SK-N-MC (cell line): Measurements from ENCODE around the gene NKD1.

Source experiments
- DNase-seq: peaks from one replicate; pipeline ENCODE4 v3.0.0-alpha.2; 2011; ENCODE audit warnings: low read depth, low spot score
- H3K27ac ChIP-seq: fragments of 200-600 bp; sonication (generic); 2 replicates; pipeline ENCODE4 v1.5.1; 2016; ENCODE audit warnings: mixed run types
- H3K36me3 ChIP-seq: fragments of 200-600 bp; sonication (generic); 2 replicates; pipeline ENCODE4 v1.6.1; 2017; ENCODE audit warnings: antibody characterized with exemption, low read length, mixed read lengths; ENCODE audit not compliant: insufficient read depth
- H3K4me3 ChIP-seq: fragments of 200-600 bp; sonication (generic); 2 replicates; pipeline ENCODE4 v1.5.1; 2016
- H3K9ac ChIP-seq: fragments of 200-600 bp; sonication (generic); 2 replicates; pipeline ENCODE4 v1.8.0; 2017; ENCODE audit warnings: mixed run types, mixed read lengths; ENCODE audit not compliant: insufficient read length
- H3K9me3 ChIP-seq: fragments of 200-600 bp; sonication (generic); 2 replicates; pipeline ENCODE4 v1.6.1; 2017; ENCODE audit warnings: low read depth, mild to moderate bottlenecking, antibody characterized with exemption, low read length, moderate library complexity, mixed read lengths
- EZH2 ChIP-seq: fragments of 200-600 bp; sonication (generic); IDR thresholded peaks from one replicate; pipeline ENCODE4 v1.6.1; 2017; ENCODE audit warnings: antibody characterized with exemption
- FOXP2 ChIP-seq: optimal IDR thresholded peaks from 2 replicates; pipeline ENCODE3; 2011; ENCODE audit warnings: mild to moderate bottlenecking, moderate library complexity; ENCODE audit not compliant: insufficient read depth; ENCODE audit errors: extremely low read length, control extremely low read depth
- POLR2AphosphoS5 ChIP-seq: IDR thresholded peaks from 2 replicates; pipeline ENCODE4 v1.6.1; 2012; ENCODE audit warnings: mild to moderate bottlenecking, low read depth, low read length, borderline replicate concordance

Gene NKD1

DNA sequence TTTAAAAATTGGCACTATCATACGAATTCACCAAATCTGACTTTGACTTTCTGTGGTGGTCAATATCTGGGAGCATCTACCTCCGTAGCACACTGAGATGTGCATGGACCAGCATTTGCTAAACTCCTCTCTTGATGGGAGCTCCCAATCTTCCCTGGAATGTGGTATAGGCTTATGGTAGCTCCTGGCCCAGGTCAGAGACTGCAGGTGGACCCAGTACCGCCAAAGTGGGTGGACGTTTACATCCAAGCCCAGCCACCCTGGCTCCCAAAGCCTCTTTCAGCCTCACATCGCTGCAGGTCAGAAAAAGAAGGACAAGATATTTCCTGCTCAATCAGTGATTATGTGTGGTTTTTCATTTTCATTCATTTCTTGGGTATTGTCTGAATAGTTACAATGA, 43.1 kb upstream of the NKD1 start:
- Histone ChIP-seq H3K27ac (no peak overlapping the region), H3K4me3 (no peak overlapping the region), H3K36me3 (no peaks in the 10 kb centered on the region), H3K9me3 (no peaks in the 10 kb centered on the region), H3K9ac (no peak overlapping the region)
- DNase-seq = no peak
- TF ChIP-seq EZH2 = no peak
- no peak for TF ChIP-seq FOXP2
- no peak for TF ChIP-seq POLR2AphosphoS5

DNA sequence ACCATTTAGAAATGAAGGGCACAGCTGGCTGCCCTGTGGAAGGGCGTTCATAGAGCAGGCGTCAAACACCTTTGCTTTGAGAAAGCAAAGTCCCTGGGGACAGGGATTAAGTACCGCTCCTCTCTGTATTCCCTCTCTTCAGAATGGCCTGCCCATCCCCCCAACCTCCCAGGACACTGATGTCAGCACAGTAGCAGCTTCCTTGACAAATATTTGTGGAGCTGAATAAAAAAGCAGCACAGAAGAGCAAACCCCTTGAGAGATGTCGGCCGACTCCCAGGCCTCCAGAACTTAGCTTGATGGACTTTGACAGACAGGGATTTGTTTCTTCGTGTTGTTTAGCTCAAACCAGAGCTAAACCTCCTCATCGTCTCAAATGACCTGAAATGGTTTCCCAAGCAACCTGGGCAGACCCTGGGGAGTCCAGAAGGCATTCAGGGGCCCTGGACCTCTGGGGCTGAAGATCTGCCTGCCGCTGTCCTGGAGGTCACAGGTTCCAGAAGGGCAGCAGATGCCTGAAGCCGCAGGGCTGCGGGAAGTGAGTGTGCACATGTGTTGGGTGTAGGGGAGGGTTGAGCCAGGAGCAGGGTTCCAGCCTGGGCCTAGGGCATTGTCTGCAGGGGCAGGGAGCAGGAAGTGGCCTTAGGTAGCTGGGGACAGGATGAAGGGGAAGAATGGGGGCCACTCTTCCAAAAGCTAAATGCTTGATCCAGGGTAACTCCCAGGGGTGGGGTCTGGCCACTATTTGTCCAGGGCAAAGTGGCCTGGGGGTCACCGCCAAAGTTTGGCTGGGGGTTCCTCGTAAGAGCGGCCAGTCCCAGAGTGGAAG, 42.3 kb upstream of the NKD1 start:
- Histone ChIP-seq H3K9me3 (no peaks in the 10 kb centered on the region), H3K36me3 (no peaks in the 10 kb centered on the region), H3K9ac (no peak overlapping the region), H3K27ac (no peak overlapping the region), H3K4me3 (no peak overlapping the region)
- TF ChIP-seq EZH2 = no peak
- no peak for TF ChIP-seq POLR2AphosphoS5
- DNase-seq = no peak

DNA sequence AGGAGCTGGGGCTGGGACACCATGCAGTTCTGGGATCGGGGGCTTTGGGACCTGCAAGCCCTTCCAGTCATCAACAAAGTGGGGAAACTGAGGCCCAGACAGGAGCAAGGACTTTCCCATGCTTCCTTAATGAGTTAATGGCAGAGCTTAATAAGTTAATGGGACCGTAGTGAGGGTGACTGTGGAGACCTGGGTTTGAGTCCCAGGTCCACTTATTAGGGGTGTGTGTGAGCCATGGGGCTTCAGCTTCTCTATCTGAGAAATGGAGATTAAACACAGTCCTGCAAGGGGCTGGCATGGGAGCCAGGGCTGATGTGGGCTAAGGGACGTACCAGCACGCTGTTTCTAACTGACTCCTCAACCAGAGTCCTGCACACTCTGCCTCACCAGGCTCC, 41.7 kb upstream of the NKD1 start:
- Histone ChIP-seq H3K9me3 (no peaks in the 10 kb centered on the region), H3K27ac (no peak overlapping the region), H3K36me3 (no peaks in the 10 kb centered on the region), H3K9ac (no peak overlapping the region), H3K4me3 (no peak overlapping the region)
- no peak for DNase-seq
- no peak for TF ChIP-seq FOXP2
- no peak for TF ChIP-seq POLR2AphosphoS5
- TF ChIP-seq EZH2 = no peak

DNA sequence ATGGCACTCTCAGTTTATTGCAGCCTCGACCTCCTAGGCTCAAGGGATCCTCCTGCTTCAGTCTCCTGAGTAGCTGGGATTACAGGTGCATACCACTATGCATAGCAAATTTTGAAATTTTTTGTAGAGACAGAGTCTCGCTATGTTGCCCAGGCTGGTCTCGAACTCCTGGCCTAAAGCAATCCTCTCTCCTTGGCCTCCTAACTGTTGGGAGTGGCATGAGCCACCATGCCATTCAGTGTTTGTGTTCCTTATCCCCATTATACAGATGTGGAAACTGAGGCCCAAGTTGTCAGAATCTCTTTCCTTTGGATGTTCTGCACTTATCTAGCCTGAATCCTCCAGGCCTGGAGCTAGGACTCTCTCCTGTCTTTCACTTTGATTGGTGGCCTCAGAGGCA, 40.8 kb upstream of the NKD1 start:
- Histone ChIP-seq H3K36me3 (no peaks in the 10 kb centered on the region), H3K27ac (no peak overlapping the region), H3K9me3 (no peaks in the 10 kb centered on the region), H3K9ac (no peak overlapping the region), H3K4me3 (no peak overlapping the region)
- no peak for DNase-seq
- TF ChIP-seq FOXP2 (no peak), POLR2AphosphoS5 (no peak), EZH2 (no peak)

DNA sequence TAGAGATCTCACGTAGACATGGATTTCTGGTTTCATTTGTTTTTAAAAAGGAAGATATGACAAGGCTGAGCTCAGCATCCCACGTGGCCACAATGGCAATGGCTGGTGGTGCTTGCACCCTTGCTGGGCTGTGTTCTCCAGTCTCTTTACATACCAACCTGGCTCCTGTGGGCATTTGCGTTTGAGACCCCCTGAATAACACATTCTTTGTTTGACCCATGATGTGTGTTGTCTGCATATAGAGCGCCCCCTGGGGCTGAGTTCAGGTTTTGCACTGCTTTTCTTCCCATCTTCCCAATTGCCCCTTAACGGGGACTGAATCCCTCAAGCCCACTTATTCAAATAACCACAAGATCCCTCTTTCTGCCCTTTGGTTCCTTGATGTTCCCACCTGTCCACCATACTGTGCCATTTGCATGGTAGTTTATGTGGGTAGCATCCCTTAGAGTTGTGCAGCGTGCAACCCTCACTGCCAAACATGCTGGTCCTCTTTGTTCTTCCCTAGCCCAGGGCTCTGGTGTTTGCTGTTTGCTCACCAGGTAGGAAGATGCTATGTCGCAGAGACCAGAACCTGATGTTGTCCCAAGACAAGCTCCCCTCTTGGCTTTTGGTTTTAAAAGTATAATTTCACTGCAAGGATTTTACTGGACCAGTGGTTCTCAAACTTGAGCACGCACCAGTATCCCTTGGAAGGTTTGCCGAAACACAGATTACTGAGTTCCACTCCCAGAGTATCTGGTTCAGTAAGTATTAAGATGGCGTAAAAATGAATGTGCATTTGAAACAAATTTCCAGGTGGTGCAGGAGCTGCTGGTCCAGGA, 38.5 kb upstream of the NKD1 start:
- TF ChIP-seq POLR2AphosphoS5 (no peak), EZH2 (no peak), FOXP2 (no peak)
- Histone ChIP-seq H3K9me3 (no peaks in the 10 kb centered on the region), H3K27ac (no peak overlapping the region), H3K36me3 (no peaks in the 10 kb centered on the region), H3K4me3 (no peak overlapping the region), H3K9ac (no peak overlapping the region)
- no peak for DNase-seq

DNA sequence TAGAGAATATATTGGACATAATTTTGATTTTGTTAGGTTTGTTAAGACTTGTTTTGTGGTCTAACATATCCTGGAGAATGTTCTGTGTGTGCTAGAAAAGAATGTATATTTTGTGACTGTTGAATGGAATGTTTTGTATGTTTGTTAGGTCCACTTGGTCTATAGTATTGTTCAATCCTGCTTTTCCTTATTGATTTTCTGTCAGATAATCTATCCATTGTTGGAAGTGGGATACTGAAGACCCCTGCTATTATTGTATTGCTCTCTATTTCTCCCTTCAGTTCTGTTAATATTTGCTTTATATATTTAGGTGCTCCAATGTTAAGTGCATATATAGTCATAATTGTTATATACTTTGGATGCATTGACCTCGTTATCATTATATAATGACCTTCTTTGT, 33.0 kb upstream of the NKD1 start:
- TF ChIP-seq EZH2 = no peak
- Histone ChIP-seq H3K9me3 (no peaks in the 10 kb centered on the region), H3K9ac (no peak overlapping the region), H3K4me3 (no peak overlapping the region), H3K36me3 (no peaks in the 10 kb centered on the region), H3K27ac (no peak overlapping the region)
- no peak for DNase-seq

DNA sequence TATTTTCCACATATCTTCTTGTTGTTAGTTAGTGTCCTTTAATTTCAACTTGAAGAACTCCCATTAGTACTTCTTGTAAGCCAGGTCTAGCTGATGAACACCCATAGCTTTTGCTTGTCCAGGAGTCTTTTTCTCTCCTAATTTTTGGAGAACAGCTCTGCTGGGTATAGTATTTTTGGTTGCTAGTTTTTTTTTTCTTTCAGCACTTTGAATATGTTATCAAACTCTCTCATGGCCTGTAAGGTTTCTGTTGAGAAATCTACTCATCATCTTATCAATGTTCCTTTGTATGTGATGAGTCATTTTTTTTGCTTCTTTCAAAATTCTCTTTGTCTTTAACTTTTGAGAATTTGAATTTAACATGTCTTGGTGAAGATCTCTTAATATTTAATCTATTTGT, 31.8 kb upstream of the NKD1 start:
- no peak for TF ChIP-seq FOXP2
- no peak for TF ChIP-seq EZH2
- TF ChIP-seq POLR2AphosphoS5 = no peak
- DNase-seq = no peak
- no peak overlapping the region for H3K27ac ChIP-seq
- no peak overlapping the region for H3K4me3 ChIP-seq
- H3K9me3 ChIP-seq = no peaks in the 10 kb centered on the region
- no peaks in the 10 kb centered on the region for H3K36me3 ChIP-seq
- H3K9ac ChIP-seq = no peak overlapping the region

DNA sequence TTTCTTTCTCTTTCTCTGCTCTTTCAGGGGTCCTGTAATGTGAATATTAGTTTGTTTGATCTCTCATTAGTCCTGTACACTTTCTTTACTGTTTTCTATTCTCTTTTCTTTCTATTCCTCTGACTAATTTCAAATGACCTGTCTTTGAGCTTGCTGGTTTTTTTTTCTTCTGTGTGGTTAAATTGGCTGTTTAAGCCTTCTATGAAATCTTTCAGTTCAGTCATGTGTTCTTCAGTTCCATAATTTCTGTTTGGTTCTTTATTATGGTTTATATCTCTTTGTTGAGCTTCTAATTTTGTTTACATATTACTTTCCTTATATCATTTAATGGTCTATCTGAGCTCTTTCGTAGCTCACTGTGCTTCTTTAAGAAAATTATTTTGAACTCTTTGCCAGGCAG, 31.3 kb upstream of the NKD1 start:
- Histone ChIP-seq H3K27ac (no peak overlapping the region), H3K4me3 (no peak overlapping the region), H3K9me3 (no peaks in the 10 kb centered on the region), H3K36me3 (no peaks in the 10 kb centered on the region), H3K9ac (no peak overlapping the region)
- DNase-seq = no peak
- TF ChIP-seq FOXP2 (no peak), POLR2AphosphoS5 (no peak), EZH2 (no peak)
